GM20000 (cell line): Measurements from ENCODE around the gene NINJ2.

ENCODE experiments used
- DNase-seq: peaks from one replicate; pipeline ENCODE4 v3.0.0; 2012; ENCODE audit warnings: low spot score
- CTCF ChIP-seq: IDR thresholded peaks from 2 replicates; pipeline ENCODE4 v1.5.1; 2012; ENCODE audit warnings: mild to moderate bottlenecking, control low read depth; ENCODE audit errors: extremely low read depth, missing control alignments

Gene NINJ2

GRCh38 chr12:542395-543113, 120.7 kb downstream of the NINJ2 start:
- no peak for DNase-seq
- TF ChIP-seq CTCF: no peak

- DNase-seq: no peak
- TF ChIP-seq CTCF: no peak
Measured at GRCh38 chr12:541676-542324, 121.4 kb downstream of the NINJ2 start.

GRCh38 chr12:539540-540310, 123.5 kb downstream of the NINJ2 start:
- no peak for DNase-seq
- no peak for TF ChIP-seq CTCF

- no peak for TF ChIP-seq CTCF
- DNase-seq: no peak
Measured at GRCh38 chr12:538731-539539, 124.3 kb downstream of the NINJ2 start.

- TF ChIP-seq CTCF: no peak
- DNase-seq: no peak
Measured at GRCh38 chr12:537772-538171, 125.5 kb downstream of the NINJ2 start.

GRCh38 chr12:536751-537245, 126.4 kb downstream of the NINJ2 start:
- TF ChIP-seq CTCF: no peak
- DNase-seq: no peak
